GM21737 (cell line): ENCODE data around the gene SLIT3.

Source experiments
- ATAC-seq: cut with Tn5 transposase; IDR thresholded peaks from one replicate; pipeline ENCODE4 v1.9.1; 2021; ENCODE audit warnings: mild to moderate bottlenecking, moderate library complexity; ENCODE audit not compliant: unreplicated experiment

SLIT3 gene

GRCh38 chr5:168975331-168975730 lies 325.6 kb downstream of the SLIT3 start:
- no peak for ATAC-seq

- ATAC-seq: no peak
Observed at GRCh38 chr5:168974082-168974481, 326.9 kb downstream of the SLIT3 start.

GRCh38 chr5:168972731-168973130 lies 328.2 kb downstream of the SLIT3 start:
- ATAC-seq: no peak

- no peak for ATAC-seq
Observed at GRCh38 chr5:168971100-168971499, 329.8 kb downstream of the SLIT3 start.

- no peak for ATAC-seq
Observed at GRCh38 chr5:168969326-168969886, 331.5 kb downstream of the SLIT3 start.

GRCh38 chr5:168967882-168968620 lies 332.9 kb downstream of the SLIT3 start:
- ATAC-seq: no peak

GRCh38 chr5:168965638-168966037 lies 335.3 kb downstream of the SLIT3 start:
- no peak for ATAC-seq

- no peak for ATAC-seq
Observed at GRCh38 chr5:168964182-168964581, 336.8 kb downstream of the SLIT3 start.

GRCh38 chr5:168962306-168962705 lies 338.6 kb downstream of the SLIT3 start:
- no peak for ATAC-seq

- no peak for ATAC-seq
Observed at GRCh38 chr5:168961681-168962080, 339.3 kb downstream of the SLIT3 start.

- no peak for ATAC-seq
Observed at GRCh38 chr5:168960497-168960896, 340.4 kb downstream of the SLIT3 start.

- ATAC-seq: no peak
Observed at GRCh38 chr5:168953351-168953750, 347.6 kb downstream of the SLIT3 start.

GRCh38 chr5:168952196-168952595 lies 348.7 kb downstream of the SLIT3 start:
- no peak for ATAC-seq

GRCh38 chr5:168951769-168952168 lies 349.2 kb downstream of the SLIT3 start:
- ATAC-seq: no peak

GRCh38 chr5:168951356-168951755 lies 349.6 kb downstream of the SLIT3 start:
- ATAC-seq: no peak

GRCh38 chr5:168950241-168950951 lies 350.5 kb downstream of the SLIT3 start:
- ATAC-seq: no peak

GRCh38 chr5:168948746-168949145 lies 352.2 kb downstream of the SLIT3 start:
- ATAC-seq: no peak

- ATAC-seq: no peak
Observed at GRCh38 chr5:168947212-168947868, 353.6 kb downstream of the SLIT3 start.

- no peak for ATAC-seq
Observed at GRCh38 chr5:168946363-168946762, 354.6 kb downstream of the SLIT3 start.

GRCh38 chr5:168944004-168944403 lies 356.9 kb downstream of the SLIT3 start:
- ATAC-seq: no peak

GRCh38 chr5:168943091-168943884 lies 357.7 kb downstream of the SLIT3 start:
- ATAC-seq: no peak
